Activated naive CD4-positive, alpha-beta T cell treated with anti-CD3 and anti-CD28 coated beads for 36 hours (primary cell): Measurements from ENCODE around the gene GNA14. TPM values are rescaled to one million over a fixed set of nuclear protein-coding genes. Genes with fewer than 3 reads are reported as not detected.
"Not testable (repeated sequence)": the region's sequence is repeated elsewhere in the genome, so short reads cannot be mapped to it uniquely, and the experiment has no call there.

ENCODE experiments used
- CTCF ChIA-PET: fragments of 350-600 bp; sonication (Branson Sonifier 250); formaldehyde crosslinking; loops from one replicate; lab custom pipeline; 2021; ENCODE audit warnings: antibody characterized with exemption; lab: Charles Lee
- DNase-seq: peaks from one replicate; pipeline ENCODE4 v3.0.0-alpha.2; 2020
- H3K27ac Mint-ChIP-seq: one replicate; pipeline ENCODE4 v1.8.0; 2021; ENCODE audit warnings: mild to moderate bottlenecking, mixed read lengths
- H3K27me3 Mint-ChIP-seq: one replicate; pipeline ENCODE4 v1.8.0; 2021; ENCODE audit warnings: low read depth, mixed read lengths
- H3K36me3 Mint-ChIP-seq: one replicate; pipeline ENCODE4 v1.8.0; 2021; ENCODE audit warnings: low read depth, mixed read lengths
- H3K4me1 Mint-ChIP-seq: one replicate; pipeline ENCODE4 v1.8.0; 2021; ENCODE audit warnings: low read depth, mixed read lengths
- H3K4me3 Mint-ChIP-seq: one replicate; pipeline ENCODE4 v1.8.0; 2021; ENCODE audit warnings: mild to moderate bottlenecking, moderate library complexity, mixed read lengths
- H3K9me3 Mint-ChIP-seq: one replicate; pipeline ENCODE4 v1.8.0; 2021; ENCODE audit warnings: mixed read lengths
- intact Hi-C: fragments of 100-400 bp; cut with micrococcal nuclease; formaldehyde crosslinking; loops from one replicate; pipeline ENCODE4 v1.15.1; 2023
- total RNA-seq, 2 experiments: library from RNA; stranded (reverse); gene quantifications; one replicate each; pipeline ENCODE4 v1.2.3, GENCODE V29; 2021

GNA14 gene
- total RNA-seq, 2 experiments from 2014 or later = not detected

DNA sequence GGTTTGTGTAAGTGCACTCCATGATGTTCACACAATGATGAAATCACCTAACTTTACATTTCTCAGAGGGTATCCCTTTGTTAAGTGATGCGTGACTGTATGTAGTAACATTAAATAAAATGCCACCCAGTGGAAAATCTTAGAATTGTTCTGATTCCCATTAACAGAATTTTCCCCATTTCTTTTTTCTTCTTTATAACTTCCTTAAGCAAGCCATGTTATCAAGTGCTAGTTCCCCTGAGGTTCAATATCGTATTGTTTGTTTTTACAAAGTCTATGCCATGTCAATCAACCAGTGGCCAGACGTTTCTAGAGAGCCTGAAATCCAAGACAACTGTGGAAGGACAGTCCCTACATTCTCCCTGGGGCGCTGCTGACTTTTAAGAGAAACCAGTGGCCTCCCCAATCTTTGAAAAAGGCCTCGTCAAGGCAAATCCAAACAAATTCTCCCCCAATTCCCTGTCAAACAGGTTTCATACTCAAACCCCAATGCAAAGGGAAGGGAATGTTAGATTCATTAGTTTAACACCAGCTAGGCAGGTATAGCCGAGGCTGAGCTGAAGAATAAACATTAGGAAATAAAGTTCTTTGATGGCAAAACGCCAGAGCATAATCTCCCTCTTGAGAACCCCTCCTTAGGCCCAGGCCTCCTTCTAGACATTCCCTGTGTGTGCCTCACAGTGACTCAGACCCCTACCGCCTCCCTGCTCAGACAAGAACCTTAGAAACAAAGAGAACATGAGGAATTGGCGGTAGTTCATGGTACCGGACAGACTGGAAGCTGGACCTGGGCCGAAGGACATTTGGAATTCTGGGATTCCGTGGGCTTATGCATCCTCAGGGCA is 198.7 kb downstream of the GNA14 start:
- peaks cover 8% of the 10 kb centered on the region for H3K4me1 Mint-ChIP-seq
- H3K27me3 Mint-ChIP-seq = peaks cover 7% of the 10 kb centered on the region
- H3K27ac Mint-ChIP-seq = no peak overlapping the region
- H3K36me3 Mint-ChIP-seq = no peaks in the 10 kb centered on the region
- CTCF ChIA-PET = interaction anchor here (2.0 kb wide), 1 partner anchor 10 kb away, joined by 6 read pairs; no protein-coding TSS in a partner anchor
- no peak overlapping the region for H3K4me3 Mint-ChIP-seq
- H3K9me3 Mint-ChIP-seq = peaks cover 6% of the 10 kb centered on the region
- no peak for DNase-seq
- intact Hi-C loops = loop anchor here (10.0 kb wide), 2 partner anchors 405 to 1055 kb away; partner anchors contain the start of gene RFK

DNA sequence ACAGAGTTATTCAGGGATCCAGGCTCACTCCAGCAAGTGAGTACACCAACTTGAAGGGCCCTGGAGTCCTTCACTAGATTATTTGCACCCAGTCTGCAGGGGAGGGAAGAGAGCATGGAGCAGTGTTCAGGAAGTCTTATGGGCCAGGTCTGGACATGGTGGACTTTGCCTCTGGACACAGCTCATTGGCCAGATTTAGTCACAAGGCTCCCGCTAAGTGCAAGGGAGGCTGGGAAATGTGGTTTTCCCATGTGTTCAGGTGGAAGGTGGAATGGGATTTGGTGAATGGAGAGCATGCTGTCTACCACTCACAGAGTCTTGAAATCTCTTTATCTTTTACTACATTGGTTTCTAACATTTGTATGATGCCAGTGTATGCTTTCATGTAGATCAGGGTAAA is 200.5 kb downstream of the GNA14 start:
- no peaks in the 10 kb centered on the region for H3K36me3 Mint-ChIP-seq
- peaks cover 6% of the 10 kb centered on the region for H3K9me3 Mint-ChIP-seq
- CTCF ChIA-PET = interaction anchor here (1.0 to 2.9 kb wide), 3 partner anchors 8 to 14 kb away, joined by 3 to 9 read pairs (median 4); no protein-coding TSS in a partner anchor
- H3K27ac Mint-ChIP-seq = no peak overlapping the region
- H3K4me3 Mint-ChIP-seq = no peak overlapping the region
- DNase-seq = no peak
- intact Hi-C loops = no loop called here
- H3K4me1 Mint-ChIP-seq = no peaks in the 10 kb centered on the region
- peaks cover 7% of the 10 kb centered on the region for H3K27me3 Mint-ChIP-seq

- CTCF ChIA-PET = interaction anchor here (0.8 to 5.9 kb wide), 5 partner anchors 8 to 677 kb away, joined by 3 to 59 read pairs (median 4); no protein-coding TSS in a partner anchor
- intact Hi-C loops = no loop called here
- H3K4me1 Mint-ChIP-seq = no peaks in the 10 kb centered on the region
- H3K9me3 Mint-ChIP-seq = peaks cover 4% of the 10 kb centered on the region
- H3K4me3 Mint-ChIP-seq = no peak overlapping the region
- no peaks in the 10 kb centered on the region for H3K36me3 Mint-ChIP-seq
- no peak overlapping the region for H3K27ac Mint-ChIP-seq
- H3K27me3 Mint-ChIP-seq = peaks cover 4% of the 10 kb centered on the region
- DNase-seq = no peak
Measured at GRCh38 chr9:77442436-77442835, 205.7 kb downstream of the GNA14 start.

- H3K27me3 Mint-ChIP-seq, intact Hi-C loops, H3K4me1 Mint-ChIP-seq, H3K9me3 Mint-ChIP-seq, H3K4me3 Mint-ChIP-seq, DNase-seq, H3K27ac Mint-ChIP-seq, H3K36me3 Mint-ChIP-seq: not testable (repeated sequence)
- CTCF ChIA-PET = interaction anchor here (1.7 to 5.9 kb wide), 2 partner anchors 15 to 18 kb away, joined by 4 to 59 read pairs; no protein-coding TSS in a partner anchor
Measured at GRCh38 chr9:77441124-77441523, 207.0 kb downstream of the GNA14 start.

DNA sequence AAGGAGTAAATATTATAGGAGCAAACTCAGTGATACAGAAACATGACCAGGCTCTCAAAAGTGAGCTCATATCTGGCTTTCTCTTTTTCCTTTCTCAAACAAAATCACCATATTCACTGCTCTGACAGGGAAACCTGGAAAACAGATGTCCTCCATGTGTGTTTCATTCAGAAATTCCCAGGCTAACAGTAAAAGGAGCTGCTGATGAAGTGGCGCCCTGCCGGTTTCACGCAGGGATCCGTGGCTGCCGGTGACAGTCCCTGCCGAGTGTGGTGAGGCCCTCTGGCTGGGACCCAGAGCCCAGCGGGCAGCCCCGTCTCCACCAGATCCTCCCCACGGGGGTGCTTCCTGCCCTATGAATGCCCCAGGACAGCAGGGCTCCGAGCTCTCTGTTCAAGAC is 208.1 kb downstream of the GNA14 start:
- H3K4me1 Mint-ChIP-seq = no peaks in the 10 kb centered on the region
- intact Hi-C loops = no loop called here
- H3K27ac Mint-ChIP-seq = no peak overlapping the region
- CTCF ChIA-PET = interaction anchor here (0.9 to 5.9 kb wide), 4 partner anchors 8 to 312 kb away, joined by 3 to 59 read pairs (median 5); no protein-coding TSS in a partner anchor
- no peaks in the 10 kb centered on the region for H3K9me3 Mint-ChIP-seq
- no peak for DNase-seq
- no peak overlapping the region for H3K4me3 Mint-ChIP-seq
- no peaks in the 10 kb centered on the region for H3K27me3 Mint-ChIP-seq
- H3K36me3 Mint-ChIP-seq = no peaks in the 10 kb centered on the region

GRCh38 chr9:77438653-77439052 is 209.5 kb downstream of the GNA14 start:
- no peak overlapping the region for H3K4me3 Mint-ChIP-seq
- no peak for DNase-seq
- CTCF ChIA-PET = interaction anchor here (1.3 to 1.9 kb wide), 2 partner anchors 10 to 50 kb away, joined by 4 to 6 read pairs; no protein-coding TSS in a partner anchor
- H3K27ac Mint-ChIP-seq = no peak overlapping the region
- no peaks in the 10 kb centered on the region for H3K9me3 Mint-ChIP-seq
- H3K36me3 Mint-ChIP-seq = no peaks in the 10 kb centered on the region
- no peaks in the 10 kb centered on the region for H3K27me3 Mint-ChIP-seq
- H3K4me1 Mint-ChIP-seq = peaks cover 3% of the 10 kb centered on the region
- intact Hi-C loops = no loop called here

GRCh38 chr9:77435688-77436087 is 212.4 kb downstream of the GNA14 start:
- H3K9me3 Mint-ChIP-seq = no peaks in the 10 kb centered on the region
- DNase-seq = no peak
- H3K27me3 Mint-ChIP-seq = no peaks in the 10 kb centered on the region
- intact Hi-C loops = no loop called here
- CTCF ChIA-PET = interaction anchor here (2.9 to 4.2 kb wide), 2 partner anchors 22 to 315 kb away, joined by 13 to 42 read pairs; no protein-coding TSS in a partner anchor
- peaks cover 3% of the 10 kb centered on the region for H3K4me1 Mint-ChIP-seq
- no peak overlapping the region for H3K27ac Mint-ChIP-seq
- no peaks in the 10 kb centered on the region for H3K36me3 Mint-ChIP-seq
- H3K4me3 Mint-ChIP-seq = no peak overlapping the region

DNA sequence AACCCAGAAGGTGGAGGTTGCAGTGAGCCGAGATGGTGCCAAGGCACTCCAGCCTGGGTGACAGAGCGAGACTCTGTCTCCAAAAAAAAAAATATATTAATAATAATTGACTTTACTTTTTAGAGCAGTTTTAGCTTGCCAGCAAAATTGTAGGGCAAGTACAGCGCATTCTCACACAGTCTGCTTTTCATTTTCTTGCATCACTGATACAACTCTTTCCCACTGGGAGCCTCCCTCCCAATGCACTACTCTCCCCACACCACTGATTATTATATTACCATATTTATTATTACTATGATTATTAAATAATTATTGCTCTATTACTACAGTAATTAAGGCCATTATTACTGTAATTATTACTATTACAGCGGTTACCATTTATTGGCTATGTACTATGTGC is 212.8 kb downstream of the GNA14 start:
- H3K36me3 Mint-ChIP-seq = no peaks in the 10 kb centered on the region
- DNase-seq = no peak
- H3K27ac Mint-ChIP-seq = no peak overlapping the region
- no peaks in the 10 kb centered on the region for H3K27me3 Mint-ChIP-seq
- CTCF ChIA-PET = interaction anchor here (0.8 to 4.2 kb wide), 4 partner anchors 8 to 316 kb away, joined by 5 to 42 read pairs (median 16); no protein-coding TSS in a partner anchor
- intact Hi-C loops = no loop called here
- H3K9me3 Mint-ChIP-seq = no peaks in the 10 kb centered on the region
- no peak overlapping the region for H3K4me3 Mint-ChIP-seq
- H3K4me1 Mint-ChIP-seq = peaks cover 3% of the 10 kb centered on the region

GRCh38 chr9:77433675-77434445 is 214.3 kb downstream of the GNA14 start:
- DNase-seq = peak; percentile 70
- intact Hi-C loops = loop anchor here (1.0 to 2.0 kb wide), 8 partner anchors 23 to 685 kb away; partner anchors contain the start of gene GNA14
- Mint-ChIP-seq H3K27ac (no peak overlapping the region), H3K4me3 (no peak overlapping the region), H3K36me3 (no peaks in the 10 kb centered on the region), H3K4me1 (peaks cover 3% of the 10 kb centered on the region), H3K9me3 (no peaks in the 10 kb centered on the region), H3K27me3 (no peaks in the 10 kb centered on the region)
- CTCF ChIA-PET = interaction anchor here (0.6 to 4.2 kb wide), 29 partner anchors 8 to 936 kb away, joined by 3 to 42 read pairs (median 4); no protein-coding TSS in a partner anchor

DNA sequence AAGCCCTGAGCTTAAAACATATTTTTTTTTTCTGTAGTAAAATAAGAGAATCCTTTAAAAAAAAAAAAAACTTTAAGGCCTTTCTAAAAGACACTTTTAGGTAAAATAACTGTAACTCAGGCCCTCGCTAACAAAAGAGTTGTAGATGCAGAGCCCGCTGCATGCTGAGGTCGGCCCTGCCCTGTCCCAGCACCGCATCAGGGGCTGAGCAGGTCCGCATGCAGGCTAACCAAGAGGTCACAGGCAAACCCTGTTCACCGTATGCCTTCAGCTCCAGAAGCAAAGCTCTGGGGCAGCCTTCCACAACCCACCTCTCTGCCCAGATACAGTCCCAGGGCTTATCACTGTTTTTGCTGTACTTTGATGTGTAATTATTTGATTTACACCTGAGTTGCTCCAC is 216.1 kb downstream of the GNA14 start:
- H3K4me3 Mint-ChIP-seq = no peak overlapping the region

DNA sequence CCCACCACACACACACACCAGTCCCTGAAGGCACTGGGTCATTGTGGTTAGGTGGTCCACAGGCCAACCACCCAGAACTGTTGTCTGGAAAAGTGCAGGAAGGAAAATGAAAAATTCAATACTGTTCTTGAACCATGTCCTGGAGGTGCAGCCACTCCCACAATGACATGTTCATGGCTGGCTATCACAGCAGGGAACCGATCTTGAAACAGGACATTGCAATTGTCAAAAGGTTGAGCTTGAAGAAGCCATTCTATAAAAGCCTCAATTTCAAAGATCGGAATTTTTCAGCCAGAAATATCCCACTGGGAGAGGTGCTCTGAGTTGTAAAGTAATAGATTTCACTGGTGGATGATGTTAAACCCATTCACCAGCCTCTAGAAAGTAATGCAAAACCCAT is 218.2 kb downstream of the GNA14 start:
- Mint-ChIP-seq H3K36me3 (no peaks in the 10 kb centered on the region), H3K4me3 (no peak overlapping the region), H3K27ac (no peak overlapping the region), H3K4me1 (peaks cover 3% of the 10 kb centered on the region), H3K27me3 (no peaks in the 10 kb centered on the region), H3K9me3 (no peaks in the 10 kb centered on the region)
- intact Hi-C loops = no loop called here
- no peak for DNase-seq
- CTCF ChIA-PET = no interaction called here

More for the DNA sequence above, 216.1 kb downstream of the GNA14 start:
- H3K36me3 Mint-ChIP-seq = no peaks in the 10 kb centered on the region
- intact Hi-C loops = loop anchor here (2.0 kb wide), 1 partner anchor 409 kb away; no protein-coding TSS in a partner anchor
- DNase-seq = no peak
- no peaks in the 10 kb centered on the region for H3K9me3 Mint-ChIP-seq
- no peaks in the 10 kb centered on the region for H3K27me3 Mint-ChIP-seq
- CTCF ChIA-PET = interaction anchor here (0.7 to 4.2 kb wide), 3 partner anchors 21 to 42 kb away, joined by 3 to 42 read pairs (median 3); no protein-coding TSS in a partner anchor
- peaks cover 3% of the 10 kb centered on the region for H3K4me1 Mint-ChIP-seq
- H3K27ac Mint-ChIP-seq = no peak overlapping the region
